Fibroblast of mammary gland (primary cell): ENCODE data around the gene DGKA.

Experiments used
- DNase-seq: peaks from one replicate; pipeline ENCODE4 v3.0.0-alpha.2; 2010; ENCODE audit warnings: low read depth
- H3K4me3 ChIP-seq: 2 replicates; pipeline ENCODE4 v1.5.1; 2011; ENCODE audit warnings: low read depth, mild to moderate bottlenecking, low read length, moderate library complexity; ENCODE audit not compliant: control insufficient read depth
- TF ChIP-seq, protein P1 (sequence below): conservative IDR thresholded peaks from 2 replicates; pipeline ENCODE4 v1.5.1; 2011; ENCODE audit warnings: low read depth, low read length, inconsistent platforms; ENCODE audit not compliant: control insufficient read depth, insufficient read depth

Gene DGKA

GRCh38 chr12:55930771-55931316 lies at the start of gene DGKA:
Gene DGKA, plus strand, starts transcription at chr12:55931162. Its CDS starts 5,342 bp downstream, at chr12:55936504.
- peak; percentile 91 for DNase-seq
- TF ChIP-seq, protein P1, sequence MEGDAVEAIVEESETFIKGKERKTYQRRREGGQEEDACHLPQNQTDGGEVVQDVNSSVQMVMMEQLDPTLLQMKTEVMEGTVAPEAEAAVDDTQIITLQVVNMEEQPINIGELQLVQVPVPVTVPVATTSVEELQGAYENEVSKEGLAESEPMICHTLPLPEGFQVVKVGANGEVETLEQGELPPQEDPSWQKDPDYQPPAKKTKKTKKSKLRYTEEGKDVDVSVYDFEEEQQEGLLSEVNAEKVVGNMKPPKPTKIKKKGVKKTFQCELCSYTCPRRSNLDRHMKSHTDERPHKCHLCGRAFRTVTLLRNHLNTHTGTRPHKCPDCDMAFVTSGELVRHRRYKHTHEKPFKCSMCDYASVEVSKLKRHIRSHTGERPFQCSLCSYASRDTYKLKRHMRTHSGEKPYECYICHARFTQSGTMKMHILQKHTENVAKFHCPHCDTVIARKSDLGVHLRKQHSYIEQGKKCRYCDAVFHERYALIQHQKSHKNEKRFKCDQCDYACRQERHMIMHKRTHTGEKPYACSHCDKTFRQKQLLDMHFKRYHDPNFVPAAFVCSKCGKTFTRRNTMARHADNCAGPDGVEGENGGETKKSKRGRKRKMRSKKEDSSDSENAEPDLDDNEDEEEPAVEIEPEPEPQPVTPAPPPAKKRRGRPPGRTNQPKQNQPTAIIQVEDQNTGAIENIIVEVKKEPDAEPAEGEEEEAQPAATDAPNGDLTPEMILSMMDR = peak; percentile 75
- peak within 1 kb of the TSS; percentile 78 for H3K4me3 ChIP-seq

GRCh38 chr12:55885113-55885512 lies 45.8 kb upstream of the DGKA start:
- H3K4me3 ChIP-seq = no peak overlapping the region
- peak; percentile 17 for DNase-seq
- TF ChIP-seq, protein P1 = no peak

DNA sequence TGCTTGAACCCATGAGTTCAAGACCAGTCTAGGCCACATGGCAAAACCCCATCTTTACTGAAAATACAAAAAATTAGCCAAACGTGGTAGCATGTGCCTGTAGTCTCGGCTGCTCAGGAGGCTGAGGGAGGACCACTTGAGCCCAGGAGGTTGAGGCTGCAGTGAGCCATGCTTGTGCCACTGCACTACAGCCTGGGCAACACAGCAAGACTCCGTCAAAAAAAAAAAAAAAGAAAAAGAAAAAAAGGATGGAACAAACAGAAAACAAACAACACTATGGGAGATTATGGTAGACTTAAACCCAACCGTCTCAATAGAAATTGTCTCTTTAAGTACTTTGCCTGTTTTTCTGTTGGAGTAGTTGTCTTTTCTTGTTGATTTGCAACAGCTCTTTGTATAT lies 39.7 kb upstream of the DGKA start:
- DNase-seq = no peak
- TF ChIP-seq, protein P1 = no peak
- H3K4me3 ChIP-seq = no peak overlapping the region

DNA sequence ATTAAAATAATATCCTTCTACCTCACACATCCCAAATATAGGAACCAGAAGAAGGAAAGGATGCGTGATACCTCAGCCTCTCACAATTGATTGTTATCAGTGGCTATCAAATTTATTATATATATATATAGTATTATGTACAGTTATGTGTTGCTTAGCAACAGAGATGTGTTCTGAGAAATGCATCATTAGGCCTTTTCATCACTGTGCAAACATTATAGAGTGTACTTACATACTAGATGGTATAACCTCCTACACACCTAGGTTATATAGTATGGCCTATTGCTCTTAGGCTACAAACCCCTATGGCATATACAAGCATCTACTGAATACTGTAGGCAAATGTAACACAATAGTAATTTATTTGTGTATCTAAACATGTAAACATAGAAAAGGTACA lies 37.2 kb upstream of the DGKA start:
- TF ChIP-seq, protein P1 = no peak
- no peak overlapping the region for H3K4me3 ChIP-seq
- DNase-seq = no peak

- TF ChIP-seq, protein P1 = no peak
- H3K4me3 ChIP-seq = no peak overlapping the region
- DNase-seq = peak; percentile 82
Measured at GRCh38 chr12:55899082-55899481, 31.9 kb upstream of the DGKA start.

- TF ChIP-seq, protein P1 = no peak
- H3K4me3 ChIP-seq = no peak overlapping the region
- no peak for DNase-seq
Measured at GRCh38 chr12:55901881-55902490, 29.0 kb upstream of the DGKA start.

- peak; percentile 74 for DNase-seq
- H3K4me3 ChIP-seq = no peak overlapping the region
- TF ChIP-seq, protein P1 = no peak
Measured at GRCh38 chr12:55906056-55906455, 24.9 kb upstream of the DGKA start.
